ENCODE results near the gene NUP214.

Gene NUP214

DNA sequence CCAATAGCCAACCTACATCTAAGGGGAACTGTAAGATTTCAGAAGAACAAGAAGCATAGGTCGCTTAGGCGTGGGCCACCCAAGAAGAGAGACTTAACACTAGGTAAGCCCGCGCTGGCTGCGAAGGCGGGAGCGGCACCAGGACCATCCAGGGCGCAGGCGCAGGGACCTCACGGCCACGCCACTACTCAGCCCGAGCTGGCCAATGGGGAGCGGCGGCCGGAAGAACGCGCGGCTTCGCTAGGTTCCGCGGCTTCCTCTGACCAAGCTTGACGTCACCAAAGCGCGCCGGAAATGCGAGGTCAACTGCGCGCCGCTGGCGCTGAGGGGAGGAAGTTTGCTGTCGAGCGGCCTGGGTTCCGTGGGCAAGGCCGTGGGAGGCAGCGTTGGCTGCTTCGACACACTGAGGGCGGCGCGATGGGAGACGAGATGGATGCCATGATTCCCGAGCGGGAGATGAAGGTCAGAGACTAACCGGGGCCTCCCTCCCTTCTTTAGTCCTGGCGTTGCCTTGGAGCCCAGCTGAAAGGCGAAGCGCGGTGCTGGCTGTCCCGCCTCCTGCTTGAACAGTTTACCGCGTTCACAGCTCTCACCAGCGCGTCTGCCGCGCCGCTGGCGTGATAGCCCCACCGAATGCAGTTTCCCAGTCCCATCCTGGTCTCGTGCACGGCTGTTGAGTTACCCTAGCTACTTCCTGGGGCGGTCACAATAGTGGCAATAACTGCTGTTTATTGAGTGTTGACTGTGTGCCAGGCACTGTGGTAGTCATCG lies at the start of gene NUP214:
Gene NUP214 (plus strand): TSS at position 299 of the 771 bp plus-strand sequence. CDS start 119 bp downstream, at position 418.
- DNase-seq (ENCODE audit: low read depth in 2 of 3, low spot score in 2 of 3) = peak; percentile 96 to 100 (median 100)

DNA sequence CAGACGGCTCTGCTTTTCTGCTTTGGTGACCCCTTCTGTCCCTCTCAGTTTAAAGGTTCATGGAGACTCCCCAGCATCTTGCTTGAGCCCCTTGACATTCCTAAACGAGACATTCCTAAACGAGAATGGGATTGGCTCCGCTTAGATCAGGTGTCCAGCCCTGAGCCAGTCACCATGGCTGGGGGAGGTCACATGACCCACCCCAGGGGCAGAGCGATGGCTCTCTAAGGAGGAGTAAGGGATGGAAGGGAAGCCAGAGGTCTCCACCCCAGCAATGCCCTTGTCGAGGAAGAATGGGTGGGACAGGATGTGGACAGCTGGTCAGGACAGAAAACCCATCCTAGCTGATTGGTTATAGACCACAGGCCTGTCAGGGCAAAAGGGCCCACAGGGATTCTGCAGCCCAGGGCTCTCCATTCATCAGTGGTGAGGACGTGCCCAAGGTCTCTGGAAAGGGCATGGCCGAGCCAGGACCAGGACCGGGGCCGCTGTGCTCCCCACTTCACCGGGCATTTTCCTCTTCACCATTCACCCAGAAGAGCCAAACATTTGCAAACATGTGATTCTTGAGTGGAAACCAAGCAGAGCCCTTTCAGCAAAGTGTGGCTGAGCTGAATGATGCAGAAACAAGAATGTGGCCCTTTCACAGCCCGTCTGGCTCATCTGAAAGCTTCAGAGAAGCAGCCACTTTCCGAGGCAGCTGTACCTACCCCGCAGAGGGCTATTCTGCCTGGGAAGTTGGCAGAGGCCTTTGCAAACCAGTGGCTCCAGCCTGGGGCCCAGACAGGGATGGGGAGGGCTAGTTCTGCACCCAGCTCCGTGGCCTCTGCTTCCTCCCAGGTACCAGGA lies 48.8 kb upstream of the NUP214 start:
- DNase-seq (ENCODE audit: low read depth in 2 of 3, low spot score in 2 of 3) = no peak

- DNase-seq (ENCODE audit: low read depth in 2 of 3, low spot score in 2 of 3) = no peak
Observed at GRCh38 chr9:131078427-131079366, 46.7 kb upstream of the NUP214 start.

DNA sequence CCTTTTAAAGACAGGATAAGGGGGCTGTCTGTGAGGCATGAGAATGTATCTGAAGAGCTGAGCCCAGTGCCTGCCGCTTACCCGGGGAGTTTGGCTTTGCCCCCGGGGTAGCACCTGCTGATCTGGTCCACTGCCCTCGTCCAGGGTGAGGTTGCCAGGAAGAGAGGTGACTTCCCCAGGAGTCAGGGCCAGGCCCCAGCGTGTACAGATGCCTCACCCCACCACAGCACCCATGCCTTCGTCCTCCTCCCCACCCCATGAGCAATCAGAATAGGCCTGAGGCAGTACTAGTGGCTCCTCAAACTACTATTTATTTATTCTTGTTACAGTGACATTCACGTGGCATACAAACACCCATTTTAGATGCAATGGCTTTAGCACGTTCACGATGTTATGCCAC lies 44.8 kb upstream of the NUP214 start:
- no peak for DNase-seq (ENCODE audit: low read depth in 2 of 3, low spot score in 2 of 3)

DNA sequence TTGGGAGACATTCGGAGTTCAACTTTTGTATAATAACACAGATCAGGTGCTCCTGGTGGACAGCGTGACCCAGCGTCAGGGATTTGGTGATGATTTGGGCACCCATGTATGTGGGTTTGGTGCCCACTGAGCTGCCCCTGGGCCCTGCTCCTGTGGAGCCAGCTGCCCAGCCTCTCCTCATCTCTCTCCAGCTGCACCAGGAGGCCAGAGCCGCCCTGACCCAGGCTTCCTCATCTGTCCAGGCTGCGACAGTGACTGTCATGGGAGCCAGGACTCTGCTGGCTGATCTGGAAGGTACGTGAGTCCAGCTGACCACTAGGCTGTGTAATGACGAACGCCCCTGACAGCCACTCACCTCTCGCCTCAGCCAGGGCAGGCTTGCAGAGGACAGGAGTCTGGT lies 43.5 kb upstream of the NUP214 start:
- DNase-seq (ENCODE audit: low read depth in 2 of 3, low spot score in 2 of 3) = no peak

DNA sequence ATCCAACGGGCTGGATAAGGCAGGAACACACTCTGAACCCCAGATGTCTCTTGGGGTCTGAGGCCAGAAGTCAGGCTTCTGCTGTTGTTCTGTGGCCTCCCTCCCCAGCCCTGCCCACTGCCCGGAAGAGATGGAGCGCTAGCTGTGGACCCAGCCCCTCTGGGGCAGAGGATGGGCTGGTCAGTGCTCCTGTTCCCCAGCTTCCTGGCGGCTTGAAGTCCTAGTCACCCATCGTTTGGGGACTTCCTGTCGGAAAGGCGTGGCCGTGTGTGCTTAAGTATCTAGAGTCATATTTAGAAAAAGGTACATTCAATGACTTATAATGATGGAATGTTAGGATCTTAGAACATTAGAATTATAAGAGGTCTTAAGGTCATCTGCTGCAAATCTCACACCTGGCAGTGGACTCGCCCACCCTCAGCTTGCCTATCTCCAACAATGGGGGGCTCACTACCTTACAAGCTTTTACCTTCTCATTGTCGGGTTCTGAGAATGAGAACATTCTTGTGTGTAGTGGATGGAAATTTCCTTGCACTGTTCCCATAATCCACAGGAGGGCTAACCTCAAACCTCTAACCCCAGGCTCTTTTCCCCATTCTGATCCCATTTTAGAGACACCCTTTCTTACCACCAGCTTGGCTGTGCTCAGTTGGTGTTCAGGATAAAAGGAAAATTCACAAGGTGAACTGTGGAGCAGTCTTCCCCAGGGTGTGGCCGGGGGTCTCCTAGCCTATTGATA lies 42.4 kb upstream of the NUP214 start:
- no peak for DNase-seq (ENCODE audit: low read depth in 2 of 3, low spot score in 2 of 3)

DNA sequence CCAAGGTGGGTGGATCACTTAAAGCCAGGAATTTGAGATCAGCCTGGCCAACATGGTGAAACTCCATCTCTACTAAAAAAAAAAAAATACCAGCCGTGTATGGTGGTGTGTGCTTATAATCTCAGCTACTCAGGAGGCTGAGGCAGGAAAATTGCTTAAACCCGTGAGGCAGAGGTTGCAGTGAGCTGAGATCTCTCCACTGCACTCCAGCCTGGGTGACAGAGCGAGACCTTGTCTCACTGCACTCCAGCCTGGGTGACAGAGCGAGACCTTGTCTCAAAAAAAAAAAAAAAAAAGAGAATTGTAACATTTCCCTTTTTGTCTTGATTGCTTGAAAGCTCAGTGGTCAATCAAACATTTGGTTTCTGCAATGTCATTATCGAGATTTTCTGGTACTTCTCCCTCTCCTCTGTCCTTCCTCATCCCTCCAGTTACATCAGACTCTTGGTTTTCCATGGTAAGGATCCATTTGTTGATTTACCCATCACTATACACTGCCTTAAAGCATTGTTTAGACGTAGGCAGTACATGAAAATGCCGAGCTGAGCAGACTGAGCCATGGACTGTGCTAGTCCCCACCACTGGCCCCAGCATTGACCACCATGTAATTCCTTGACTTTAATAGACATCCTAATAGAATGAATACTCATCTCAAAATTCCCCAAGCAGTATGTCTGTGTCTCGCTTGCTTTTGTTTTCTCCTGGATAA lies 40.6 kb upstream of the NUP214 start:
- no peak for DNase-seq (ENCODE audit: low read depth in 2 of 3, low spot score in 2 of 3)

GRCh38 chr9:131085370-131086122 lies 39.8 kb upstream of the NUP214 start:
- no peak for DNase-seq (ENCODE audit: low read depth in 2 of 3, low spot score in 2 of 3)

GRCh38 chr9:131087354-131087893 lies 38.0 kb upstream of the NUP214 start:
- no peak for DNase-seq (ENCODE audit: low read depth in 2 of 3, low spot score in 2 of 3)

- DNase-seq (ENCODE audit: low read depth in 2 of 3, low spot score in 2 of 3) = no peak
Observed at GRCh38 chr9:131090025-131090787, 35.2 kb upstream of the NUP214 start.

GRCh38 chr9:131091352-131091992 lies 33.9 kb upstream of the NUP214 start:
- no peak for DNase-seq (ENCODE audit: low read depth in 2 of 3, low spot score in 2 of 3)

- DNase-seq (ENCODE audit: low read depth in 2 of 3, low spot score in 2 of 3) = no peak
Observed at GRCh38 chr9:131092030-131092429, 33.4 kb upstream of the NUP214 start.

- DNase-seq (ENCODE audit: low read depth in 2 of 3, low spot score in 2 of 3) = no peak
Observed at GRCh38 chr9:131092548-131093440, 32.6 kb upstream of the NUP214 start.

DNA sequence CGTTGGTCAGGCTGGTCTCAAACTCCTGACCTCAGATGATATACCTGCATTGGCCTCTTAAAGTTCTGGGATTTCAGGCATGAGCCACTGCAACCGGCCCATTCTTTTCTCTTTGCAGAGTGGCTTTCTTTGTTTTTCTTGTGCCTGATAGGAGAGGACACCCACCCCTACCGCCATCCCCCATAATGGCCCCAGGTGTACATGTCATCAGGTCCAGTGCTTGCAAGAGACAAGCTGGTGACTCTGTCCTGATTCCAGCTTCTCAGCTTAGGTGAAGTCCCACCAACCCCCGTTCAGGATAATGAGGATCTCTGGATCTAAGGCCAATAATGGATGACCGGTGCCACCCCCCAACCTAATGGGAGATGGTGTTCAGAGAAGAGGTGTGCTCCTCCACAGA lies 31.4 kb upstream of the NUP214 start:
- no peak for DNase-seq (ENCODE audit: low read depth in 2 of 3, low spot score in 2 of 3)

DNA sequence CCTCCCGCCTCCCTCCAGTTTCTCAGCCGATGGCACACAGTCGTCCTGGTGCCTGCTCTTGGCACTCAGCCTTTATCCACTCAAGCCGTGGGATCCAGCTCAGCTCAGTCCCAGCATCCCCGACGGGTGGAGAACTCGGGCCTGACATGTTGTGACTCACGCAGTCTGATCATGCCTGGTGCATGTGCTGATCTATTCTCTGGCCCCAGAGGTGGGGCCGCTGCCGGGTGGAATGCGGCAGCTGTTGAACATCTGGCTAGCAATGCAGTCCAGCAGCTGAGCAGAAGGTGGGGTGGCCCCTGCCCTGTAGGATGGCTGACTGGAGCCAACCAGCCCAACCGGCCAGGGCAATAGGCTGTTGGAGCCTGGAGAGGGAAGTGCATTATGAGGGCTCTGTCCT lies 30.8 kb upstream of the NUP214 start:
- no peak for DNase-seq (ENCODE audit: low read depth in 2 of 3, low spot score in 2 of 3)

GRCh38 chr9:131095666-131096268 lies 29.6 kb upstream of the NUP214 start:
- no peak for DNase-seq (ENCODE audit: low read depth in 2 of 3, low spot score in 2 of 3)
